CD1c-positive myeloid dendritic cell (primary cell): Measurements from ENCODE around the gene PPP3CA.
"Not testable (repeated sequence)": the region's sequence is repeated elsewhere in the genome, so short reads cannot be mapped to it uniquely, and the experiment has no call there.

Experiments
- DNase-seq: peaks from one replicate; pipeline ENCODE4 v3.0.0-alpha.2; 2016; ENCODE audit errors: extremely low spot score

Gene PPP3CA

GRCh38 chr4:101211146-101211553 lies 136.2 kb downstream of the PPP3CA start:
- no peak for DNase-seq

GRCh38 chr4:101210331-101210730 lies 137.0 kb downstream of the PPP3CA start:
- DNase-seq, result no peak

GRCh38 chr4:101208171-101208570 lies 139.2 kb downstream of the PPP3CA start:
- no peak for DNase-seq

- DNase-seq, result peak; percentile 70
Observed at GRCh38 chr4:101205916-101206315, 141.4 kb downstream of the PPP3CA start.

GRCh38 chr4:101201421-101201820 lies 145.9 kb downstream of the PPP3CA start:
- DNase-seq, result no peak

- DNase-seq, result peak; percentile 86
Observed at GRCh38 chr4:101200561-101200960, 146.8 kb downstream of the PPP3CA start.

GRCh38 chr4:101199507-101200285 lies 147.6 kb downstream of the PPP3CA start:
- no peak for DNase-seq

- no peak for DNase-seq
Observed at GRCh38 chr4:101198682-101199339, 148.5 kb downstream of the PPP3CA start.

- no peak for DNase-seq
Observed at GRCh38 chr4:101197350-101197749, 150.0 kb downstream of the PPP3CA start.

GRCh38 chr4:101192244-101192643 lies 155.1 kb downstream of the PPP3CA start:
- DNase-seq, result no peak

- no peak for DNase-seq
Observed at GRCh38 chr4:101191302-101192098, 155.8 kb downstream of the PPP3CA start.

- DNase-seq, result no peak
Observed at GRCh38 chr4:101190751-101191150, 156.6 kb downstream of the PPP3CA start.

GRCh38 chr4:101188906-101189305 lies 158.4 kb downstream of the PPP3CA start:
- no peak for DNase-seq

- no peak for DNase-seq
Observed at GRCh38 chr4:101187841-101188240, 159.5 kb downstream of the PPP3CA start.

- no peak for DNase-seq
Observed at GRCh38 chr4:101186567-101187184, 160.7 kb downstream of the PPP3CA start.

- DNase-seq, result no peak
Observed at GRCh38 chr4:101184668-101185067, 162.7 kb downstream of the PPP3CA start.

GRCh38 chr4:101183666-101184373 lies 163.5 kb downstream of the PPP3CA start:
- DNase-seq, result peak; percentile 18

GRCh38 chr4:101183221-101183620 lies 164.1 kb downstream of the PPP3CA start:
- no peak for DNase-seq

- not testable (repeated sequence) for DNase-seq
Observed at GRCh38 chr4:101182688-101183087, 164.6 kb downstream of the PPP3CA start.

GRCh38 chr4:101178731-101179130 lies 168.6 kb downstream of the PPP3CA start:
- no peak for DNase-seq

- no peak for DNase-seq
Observed at GRCh38 chr4:101177154-101177553, 170.2 kb downstream of the PPP3CA start.
